Brain microvascular endothelial cell (primary cell): Measurements from ENCODE around the gene FMOD.
"Not testable (repeated sequence)": the region's sequence is repeated elsewhere in the genome, so short reads cannot be mapped to it uniquely, and the experiment has no call there.

Experiments
- DNase-seq: peaks from one replicate; pipeline ENCODE4 v3.0.0-alpha.2; 2020
- H3K27ac ChIP-seq: fragments of 250-450 bp; sonication (Bioruptor Pico); 2 replicates; pipeline ENCODE4 v1.5.1; 2020; ENCODE audit warnings: mild to moderate bottlenecking, moderate library complexity
- H3K27me3 ChIP-seq: fragments of 250-450 bp; sonication (Bioruptor Pico); replicated peaks from 2 replicates; pipeline ENCODE4 v1.5.1; 2020; ENCODE audit warnings: mild to moderate bottlenecking
- H3K36me3 ChIP-seq: fragments of 250-450 bp; sonication (Bioruptor Pico); replicated peaks from 2 replicates; pipeline ENCODE4 v1.5.1; 2020; ENCODE audit warnings: mild to moderate bottlenecking
- H3K4me3 ChIP-seq: 2 replicates; pipeline ENCODE4 v1.5.1; 2011; ENCODE audit warnings: low read depth, mild to moderate bottlenecking, control low read depth, low read length, moderate library complexity
- in situ Hi-C: cut with HindIII; loops from 2 replicates; pipeline ENCODE4 v1.10.0; 2017; ENCODE audit warnings: low sequenced_read_pairs, low pct_ligation_motif_present
- TF ChIP-seq, protein P1 (sequence below): IDR thresholded peaks from 2 replicates; pipeline ENCODE4 v1.5.1; 2011; ENCODE audit warnings: low read depth, mild to moderate bottlenecking, moderate library complexity, low read length, control low read depth, inconsistent platforms; ENCODE audit errors: missing control alignments

FMOD gene

DNA sequence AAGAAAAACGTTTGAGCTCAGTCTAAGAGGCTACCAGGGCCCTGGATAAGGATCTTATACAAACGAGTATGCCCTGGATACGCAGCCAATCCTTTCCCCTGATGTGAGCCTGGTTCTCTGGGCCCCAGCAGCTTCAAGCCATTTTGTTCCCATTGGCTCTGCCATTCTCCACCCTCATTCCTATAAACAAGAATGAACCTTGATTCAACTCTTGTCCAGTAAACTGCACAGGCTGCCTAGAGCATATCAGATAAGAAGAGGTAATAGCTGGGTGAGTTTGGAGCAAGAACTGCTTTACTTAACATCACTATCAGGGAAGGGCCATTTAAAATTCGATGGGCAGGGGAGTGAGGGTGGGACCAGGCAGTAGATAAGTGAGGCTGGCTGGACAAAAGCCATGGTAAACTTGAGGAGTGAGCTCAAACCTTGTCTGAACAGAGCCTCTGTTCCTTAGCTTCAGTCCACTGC, 34.3 kb downstream of the FMOD start:
- TF ChIP-seq, protein P1, sequence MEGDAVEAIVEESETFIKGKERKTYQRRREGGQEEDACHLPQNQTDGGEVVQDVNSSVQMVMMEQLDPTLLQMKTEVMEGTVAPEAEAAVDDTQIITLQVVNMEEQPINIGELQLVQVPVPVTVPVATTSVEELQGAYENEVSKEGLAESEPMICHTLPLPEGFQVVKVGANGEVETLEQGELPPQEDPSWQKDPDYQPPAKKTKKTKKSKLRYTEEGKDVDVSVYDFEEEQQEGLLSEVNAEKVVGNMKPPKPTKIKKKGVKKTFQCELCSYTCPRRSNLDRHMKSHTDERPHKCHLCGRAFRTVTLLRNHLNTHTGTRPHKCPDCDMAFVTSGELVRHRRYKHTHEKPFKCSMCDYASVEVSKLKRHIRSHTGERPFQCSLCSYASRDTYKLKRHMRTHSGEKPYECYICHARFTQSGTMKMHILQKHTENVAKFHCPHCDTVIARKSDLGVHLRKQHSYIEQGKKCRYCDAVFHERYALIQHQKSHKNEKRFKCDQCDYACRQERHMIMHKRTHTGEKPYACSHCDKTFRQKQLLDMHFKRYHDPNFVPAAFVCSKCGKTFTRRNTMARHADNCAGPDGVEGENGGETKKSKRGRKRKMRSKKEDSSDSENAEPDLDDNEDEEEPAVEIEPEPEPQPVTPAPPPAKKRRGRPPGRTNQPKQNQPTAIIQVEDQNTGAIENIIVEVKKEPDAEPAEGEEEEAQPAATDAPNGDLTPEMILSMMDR, result no peak
- Histone ChIP-seq H3K4me3 (no peak overlapping the region), H3K27me3 (peaks cover 11% of the 10 kb centered on the region), H3K36me3 (no peaks in the 10 kb centered on the region), H3K27ac (no peak overlapping the region)
- in situ Hi-C loops, result no loop called here
- no peak for DNase-seq

DNA sequence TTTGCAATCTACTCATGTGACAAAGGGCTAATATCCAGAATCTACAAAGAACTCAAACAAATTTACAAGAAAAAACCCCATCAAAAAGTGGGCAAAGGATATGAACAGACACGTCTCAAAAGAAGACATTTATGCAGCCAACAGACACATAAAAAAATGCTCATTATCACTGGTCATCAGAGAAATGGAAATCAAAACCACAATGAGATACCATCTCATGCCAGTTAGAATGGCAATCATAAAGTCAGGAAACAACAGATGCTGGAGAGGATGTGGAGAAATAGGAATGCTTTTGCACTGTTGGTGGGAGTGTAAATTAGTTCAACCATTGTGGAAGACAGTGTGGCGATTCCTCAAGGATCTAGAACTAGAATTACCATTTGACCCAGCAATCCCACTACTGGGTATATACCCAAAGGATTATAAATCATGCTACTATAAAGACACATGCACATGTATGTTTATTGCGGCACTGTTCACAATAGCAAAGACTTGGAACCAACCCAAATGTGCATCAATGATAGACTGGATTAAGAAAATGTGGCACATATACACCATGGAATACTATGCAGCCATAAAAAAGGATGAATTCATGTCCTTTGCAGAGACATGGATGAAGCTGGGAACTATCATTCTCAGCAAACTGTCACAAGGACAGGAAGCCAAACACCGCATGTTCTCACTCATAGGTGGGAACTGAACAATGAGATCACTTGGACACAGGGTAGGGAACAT, 36.7 kb downstream of the FMOD start:
- in situ Hi-C loops, result not testable (repeated sequence)

DNA sequence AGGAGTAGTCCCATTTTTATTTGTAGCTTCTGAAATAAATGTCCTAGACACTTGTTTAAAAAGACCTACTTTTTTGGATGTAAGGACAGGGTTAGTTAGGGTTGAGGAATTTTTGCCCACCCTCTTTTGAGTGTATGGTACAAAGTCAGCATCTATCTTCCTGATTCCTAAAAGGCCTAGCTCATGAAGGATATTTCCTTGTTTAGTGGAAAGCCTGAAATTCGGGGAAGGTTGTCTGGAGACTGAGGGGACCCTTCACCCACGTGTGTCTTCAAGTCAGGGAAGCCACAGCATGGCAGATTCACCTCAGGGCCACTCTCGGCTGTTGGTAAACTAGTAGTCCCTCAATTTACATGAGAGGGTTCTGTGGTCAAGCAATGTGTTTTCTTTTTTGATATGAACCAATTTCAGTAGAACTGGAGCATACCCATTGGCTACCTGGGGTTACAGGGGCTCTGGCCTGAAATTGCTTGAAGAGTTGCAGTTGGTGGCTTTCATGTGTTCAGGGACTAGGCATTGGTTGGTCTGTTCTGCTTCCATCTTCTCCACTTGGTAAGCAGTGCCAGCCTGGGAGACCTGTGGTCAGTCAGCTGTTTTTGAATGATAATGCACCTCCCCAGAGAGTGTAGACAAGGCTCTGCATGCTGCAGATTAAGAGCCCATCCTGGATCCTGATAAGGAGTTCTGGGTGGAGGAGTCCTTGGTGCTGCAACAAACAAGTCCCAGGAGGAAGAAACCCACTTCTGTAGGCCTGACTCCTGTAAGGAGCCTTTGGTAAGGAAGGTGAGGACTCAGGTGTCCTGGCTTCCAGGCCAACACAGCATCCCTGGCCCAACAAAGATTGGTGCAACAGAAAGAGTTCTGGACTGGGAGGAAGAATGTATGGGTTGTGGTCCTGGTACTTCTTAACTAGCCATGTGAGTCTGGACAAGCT, 39.3 kb downstream of the FMOD start:
- TF ChIP-seq, protein P1, result no peak

More for the DNA sequence above, 36.7 kb downstream of the FMOD start:
- H3K27me3 ChIP-seq, DNase-seq, H3K4me3 ChIP-seq, H3K36me3 ChIP-seq, H3K27ac ChIP-seq: not testable (repeated sequence)

DNA sequence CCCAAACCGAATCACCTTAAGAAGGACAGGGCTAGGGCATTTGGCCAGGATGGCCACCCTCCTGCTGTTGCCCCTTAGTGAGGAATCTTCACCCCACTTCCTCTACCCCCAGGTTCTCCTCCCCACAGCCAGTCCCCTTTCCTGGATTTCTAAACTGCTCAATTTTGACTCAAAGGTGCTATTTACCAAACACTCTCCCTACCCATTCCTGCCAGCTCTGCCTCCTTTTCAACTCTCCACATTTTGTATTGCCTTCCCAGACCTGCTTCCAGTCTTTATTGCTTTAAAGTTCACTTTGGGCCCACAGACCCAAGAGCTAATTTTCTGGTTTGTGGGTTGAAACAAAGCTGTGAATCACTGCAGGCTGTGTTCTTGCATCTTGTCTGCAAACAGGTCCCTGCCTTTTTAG, 42.0 kb downstream of the FMOD start:
- in situ Hi-C loops, result no loop called here
- TF ChIP-seq, protein P1, result no peak
- H3K4me3 ChIP-seq, result no peak overlapping the region
- no peak for DNase-seq
- H3K36me3 ChIP-seq, result no peaks in the 10 kb centered on the region
- H3K27me3 ChIP-seq, result peaks cover 2% of the 10 kb centered on the region
- no peak overlapping the region for H3K27ac ChIP-seq

More for the DNA sequence above, 39.3 kb downstream of the FMOD start:
- H3K36me3 ChIP-seq, result no peaks in the 10 kb centered on the region
- no peak for DNase-seq
- no peaks in the 10 kb centered on the region for H3K27me3 ChIP-seq
- H3K4me3 ChIP-seq, result no peak overlapping the region
- H3K27ac ChIP-seq, result no peak overlapping the region
- in situ Hi-C loops, result no loop called here

DNA sequence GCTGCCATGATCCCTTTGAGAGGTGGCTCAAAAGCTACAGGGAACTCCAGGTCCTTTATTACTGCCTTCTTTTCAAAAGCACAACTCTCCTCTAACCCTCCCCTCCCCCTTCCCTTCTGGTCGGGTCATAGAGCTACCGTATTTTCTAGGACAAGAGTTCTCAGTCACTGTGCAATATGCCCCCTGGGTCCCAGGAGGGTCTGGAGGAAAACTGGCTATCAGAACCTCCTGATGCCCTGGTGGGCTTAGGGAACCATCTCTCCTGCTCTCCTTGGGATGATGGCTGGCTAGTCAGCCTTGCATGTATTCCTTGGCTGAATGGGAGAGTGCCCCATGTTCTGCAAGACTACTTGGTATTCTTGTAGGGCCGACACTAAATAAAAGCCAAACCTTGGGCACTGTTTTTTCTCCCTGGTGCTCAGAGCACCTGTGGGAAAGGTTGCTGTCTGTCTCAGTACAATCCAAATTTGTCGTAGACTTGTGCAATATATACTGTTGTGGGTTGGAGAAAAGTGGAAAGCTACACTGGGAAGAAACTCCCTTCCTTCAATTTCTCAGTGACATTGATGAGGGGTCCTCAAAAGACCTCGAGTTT, 42.5 kb downstream of the FMOD start:
- in situ Hi-C loops, result no loop called here
- Histone ChIP-seq H3K27ac (no peak overlapping the region), H3K4me3 (no peak overlapping the region)

More for the DNA sequence above, 42.5 kb downstream of the FMOD start:
- no peak for DNase-seq
- H3K27me3 ChIP-seq, result peaks cover 2% of the 10 kb centered on the region
- TF ChIP-seq, protein P1, result no peak
- no peaks in the 10 kb centered on the region for H3K36me3 ChIP-seq
